Measurements from ENCODE around the gene TIAL1. TPM values are rescaled to one million over a fixed set of nuclear protein-coding genes. Genes with fewer than 3 reads are reported as not detected.

Gene TIAL1
- total RNA-seq, 1 donor from 2014 or later: 38.3 TPM

- no peak for DNase-seq
Observed at GRCh38 chr10:119526621-119527592, 69.9 kb downstream of the TIAL1 start.

DNA sequence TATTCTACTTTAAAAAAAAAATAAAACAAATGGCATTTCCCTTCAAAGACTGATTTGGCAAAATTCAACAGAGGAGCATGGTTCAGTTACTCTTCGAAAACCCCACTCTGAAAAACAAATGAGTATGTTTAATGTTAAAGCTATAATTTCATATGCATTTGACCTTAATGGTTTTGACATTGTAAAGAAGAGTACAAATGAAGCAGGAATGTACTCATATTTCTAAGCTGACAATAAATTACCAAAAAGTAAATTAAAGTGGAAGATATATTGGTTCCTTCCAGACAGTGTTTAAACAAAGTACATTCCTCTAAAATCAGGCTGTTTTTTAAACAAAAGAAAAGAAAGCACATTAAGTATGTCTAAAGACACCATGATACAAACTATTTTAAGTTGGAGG lies 70.6 kb downstream of the TIAL1 start:
- no peak for DNase-seq

DNA sequence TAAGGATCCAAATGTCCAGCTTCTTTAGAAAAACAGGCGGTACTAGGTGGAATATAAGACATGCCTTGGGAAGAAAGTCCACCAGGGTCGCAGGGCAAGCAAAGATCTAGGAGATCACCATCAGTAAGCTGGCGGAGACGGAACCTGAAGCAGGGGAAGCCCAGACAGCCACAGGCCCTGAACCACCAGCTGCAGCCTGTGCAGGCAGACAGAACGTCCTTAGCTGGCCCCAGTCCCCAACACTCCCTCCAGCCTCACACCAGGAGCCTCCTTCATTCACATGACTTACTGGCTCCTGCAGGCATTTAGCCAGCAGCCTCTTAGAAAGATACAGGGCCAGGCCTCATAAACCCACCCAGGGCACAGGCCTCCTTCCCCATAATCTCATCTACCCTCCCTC lies 71.6 kb downstream of the TIAL1 start:
- no peak for DNase-seq

- no peak for DNase-seq
Observed at GRCh38 chr10:119524720-119525070, 72.1 kb downstream of the TIAL1 start.

GRCh38 chr10:119523895-119524719 lies 72.7 kb downstream of the TIAL1 start:
- DNase-seq: no peak

Other genes starting within 250 kb of the TIAL1 start
- 10.5 and 12.6 TPM in 2 replicates for gene RGS10, start 54.2 kb downstream of the TIAL1 start, total RNA-seq
- 7.5 and 15.5 TPM in 2 replicates for gene BAG3, start 54.4 kb upstream of the TIAL1 start, total RNA-seq
- 12.9 and 20.8 TPM in 2 replicates for gene INPP5F, start 129.1 kb upstream of the TIAL1 start, total RNA-seq

Measured in dermis blood vessel endothelial cell (primary cell).